ENCODE measurements around the gene SIX1.

SIX1 gene

DNA sequence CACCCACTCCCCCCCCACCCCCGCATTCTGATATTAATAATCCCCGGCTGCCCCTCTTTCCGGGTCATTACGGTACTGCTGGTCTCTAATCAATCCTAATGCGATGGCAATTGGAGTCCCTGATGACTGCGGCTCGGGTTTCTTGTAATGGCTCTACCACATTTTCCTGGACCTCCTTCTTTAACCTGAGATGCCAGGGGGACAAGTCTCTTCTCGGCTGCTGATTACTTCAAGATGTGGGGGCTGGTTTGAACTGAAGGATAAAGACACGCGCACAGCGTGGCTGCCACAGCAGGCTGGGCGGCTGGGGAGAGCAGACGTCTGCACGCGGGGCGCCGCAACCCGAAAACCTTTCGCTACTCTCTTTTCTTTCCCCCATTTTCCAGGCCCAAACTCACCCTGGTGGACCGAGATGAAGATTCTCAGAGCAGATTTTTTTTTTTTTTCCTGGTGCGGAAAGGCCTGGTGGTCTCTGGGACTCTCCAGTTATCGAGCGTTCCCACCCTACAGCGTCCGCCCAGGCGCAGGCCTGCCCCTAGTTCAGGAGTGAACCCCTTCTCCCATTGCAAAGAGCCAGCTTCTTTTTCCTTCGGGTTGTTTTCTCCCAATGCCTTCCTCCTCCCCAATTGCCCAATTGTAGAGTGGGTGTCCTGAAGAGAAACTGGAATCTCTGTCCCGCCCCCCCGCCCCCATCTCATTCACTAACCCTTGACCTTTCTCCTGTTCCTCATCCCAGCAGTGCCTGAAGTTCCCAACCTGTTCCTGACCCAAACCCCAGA lies 6.0 kb upstream of the SIX1 start:
- no peak for FAIRE-seq

DNA sequence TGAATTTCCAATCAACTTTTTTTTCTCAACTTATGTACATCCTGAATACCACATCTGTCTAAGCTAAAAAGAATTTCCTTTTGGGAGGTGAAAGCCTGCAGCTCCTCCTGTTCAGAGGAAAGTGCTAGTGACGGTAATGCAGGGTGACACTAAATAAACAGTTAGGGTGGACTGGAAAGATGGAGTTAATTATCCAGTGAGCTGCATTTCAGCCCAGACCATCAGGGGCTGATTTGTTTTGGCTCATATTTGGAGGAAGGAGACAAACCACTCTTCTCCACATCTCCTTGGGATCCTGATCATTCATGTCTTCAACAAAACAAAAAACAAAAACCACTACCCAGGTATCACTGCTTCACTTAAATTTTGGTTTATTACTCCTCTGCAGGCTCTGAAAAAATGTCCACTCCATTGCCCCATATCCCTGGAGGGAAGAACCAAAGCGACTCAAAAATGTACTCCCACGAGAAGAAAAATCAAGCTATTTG lies 5.1 kb upstream of the SIX1 start:
- no peak for FAIRE-seq

DNA sequence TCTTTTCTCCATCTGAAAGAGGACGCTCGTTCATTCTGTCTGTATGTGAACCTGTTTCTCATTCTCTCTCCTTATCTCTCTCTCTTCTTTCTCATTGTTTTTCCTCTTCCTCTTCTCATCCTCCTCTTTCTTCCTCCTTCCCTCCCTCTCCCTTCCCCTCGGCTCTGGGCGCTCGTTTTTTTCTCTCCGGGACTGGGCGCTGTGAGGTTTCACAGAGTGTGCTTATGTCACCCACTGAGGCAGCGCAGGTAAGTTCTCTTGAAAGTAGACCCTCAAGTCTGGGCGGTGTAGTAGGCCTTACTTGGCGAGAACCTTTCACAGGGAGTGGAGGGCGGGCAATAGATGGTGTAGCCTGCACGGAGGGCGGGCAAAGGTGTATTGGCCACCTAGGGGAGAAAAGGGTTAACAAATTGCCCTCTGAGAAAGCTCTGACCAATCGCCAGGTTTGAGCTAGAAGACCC lies 4.5 kb upstream of the SIX1 start:
- no peak for FAIRE-seq

DNA sequence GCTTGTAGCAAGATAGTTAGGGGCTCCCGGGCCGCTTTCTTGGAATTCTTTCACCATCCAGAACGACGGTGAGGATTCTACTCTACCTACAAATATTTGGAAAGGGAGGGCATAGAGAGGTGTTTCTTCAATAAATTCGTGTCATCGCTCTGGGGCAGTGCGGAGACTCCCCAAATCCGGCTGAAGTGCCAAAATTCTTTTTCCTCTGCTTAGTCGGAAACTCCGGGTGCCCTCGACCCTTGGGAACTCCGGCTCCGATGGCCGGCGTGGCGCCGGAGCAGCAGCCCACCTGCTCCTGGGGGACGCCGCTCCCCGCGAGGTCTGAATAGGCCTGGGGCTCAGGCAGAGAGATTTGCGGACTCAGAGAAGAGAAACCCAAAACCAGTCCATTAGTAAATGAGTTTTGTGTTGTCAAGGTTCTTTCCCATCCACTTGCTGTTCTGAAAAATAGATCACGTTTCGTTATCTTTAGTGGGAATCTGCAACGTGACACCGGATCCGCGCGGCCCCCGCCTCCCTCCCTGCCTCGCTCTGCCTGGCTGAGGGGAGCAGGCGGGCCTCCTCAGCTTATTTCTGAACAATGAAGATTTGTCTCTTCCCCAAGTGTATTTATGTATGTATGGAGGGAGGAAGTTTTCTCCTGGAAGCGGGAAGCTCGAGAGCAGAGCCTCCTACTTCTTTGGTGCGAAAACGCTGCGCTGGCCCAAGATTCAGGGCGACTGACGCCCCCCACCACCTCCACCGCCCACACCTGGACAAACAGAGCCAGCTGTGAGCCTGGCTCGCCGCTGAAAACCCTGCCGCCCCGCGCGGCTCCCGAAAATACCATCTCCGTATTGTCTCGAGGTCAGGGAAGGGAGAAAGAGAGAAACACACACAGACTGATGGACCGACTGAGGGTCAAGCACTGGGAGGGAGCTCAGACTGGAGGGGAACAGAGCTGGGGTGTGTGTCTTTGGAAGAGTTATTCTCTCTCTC lies 3.7 kb upstream of the SIX1 start:
- no peak for FAIRE-seq

DNA sequence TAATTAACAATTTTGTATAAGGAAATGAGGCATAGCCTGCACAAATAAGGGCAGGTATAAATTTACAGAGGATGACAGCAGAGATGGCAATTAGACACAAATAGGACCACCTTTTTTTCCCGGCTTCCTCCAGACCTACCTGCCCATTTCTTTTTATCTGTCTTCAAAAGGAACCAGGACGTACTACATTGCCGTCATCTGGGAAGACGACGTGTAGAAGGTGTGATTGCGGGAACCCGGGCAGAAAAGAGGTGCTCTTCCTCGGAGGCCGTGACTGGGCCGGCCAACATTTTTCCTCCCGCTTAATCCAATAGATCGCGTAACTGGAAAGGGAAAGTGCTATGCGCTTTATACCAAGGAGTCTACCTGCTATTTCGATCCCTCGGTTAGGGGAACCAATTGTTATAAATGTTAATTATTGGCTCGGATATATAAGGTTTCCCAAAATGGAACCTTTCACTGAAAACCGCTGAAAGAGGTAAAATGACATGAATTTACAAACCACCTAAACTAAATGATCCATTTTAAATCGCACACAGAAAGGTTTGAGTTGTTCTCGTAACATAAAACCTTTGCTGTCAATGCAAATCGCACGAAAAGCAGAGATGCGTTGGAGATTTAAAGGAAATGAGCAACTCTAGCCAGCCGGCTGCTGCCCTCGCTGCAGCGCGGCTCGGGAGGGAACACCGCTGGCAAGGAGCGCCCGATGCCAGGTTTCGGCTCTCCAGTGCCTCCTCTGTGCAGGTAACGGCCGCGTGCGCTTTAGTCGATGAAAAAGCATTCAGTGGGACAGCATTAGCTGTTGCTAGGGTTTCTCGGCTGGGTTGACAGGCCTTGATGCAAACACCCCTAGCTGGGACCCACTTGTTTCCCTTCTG lies 2.8 kb upstream of the SIX1 start:
- FAIRE-seq = no peak

- FAIRE-seq = no peak
Measured at GRCh38 chr14:60651086-60651795, 2.0 kb upstream of the SIX1 start.

GRCh38 chr14:60650373-60650961 lies 1.2 kb upstream of the SIX1 start:
- FAIRE-seq = no peak

DNA sequence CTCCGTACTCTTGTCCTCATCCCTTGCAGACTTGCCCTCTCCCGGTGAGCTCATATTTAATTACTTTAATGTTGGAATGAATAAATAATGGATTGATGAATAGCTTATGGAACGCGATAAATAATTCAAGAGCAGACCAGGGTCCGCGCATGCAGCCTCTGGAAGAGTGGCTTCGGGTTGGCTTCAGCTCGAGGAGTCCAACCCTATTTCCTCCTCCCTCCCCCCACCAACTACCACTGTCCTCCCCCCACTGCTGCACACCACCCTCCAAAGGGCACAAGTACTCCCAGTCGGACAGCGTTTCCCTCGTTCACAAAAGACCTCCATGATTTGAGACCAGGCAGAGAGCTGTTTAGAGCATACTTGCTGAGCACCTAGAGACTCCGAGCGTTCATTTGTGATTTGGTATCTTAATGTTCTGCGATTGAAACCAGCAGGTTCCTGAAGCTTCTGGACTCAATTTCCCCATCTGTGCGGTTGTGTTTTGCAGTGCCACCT lies 647 bp upstream of the SIX1 start:
- FAIRE-seq = no peak

GRCh38 chr14:60648249-60648933 lies 886 bp downstream of the SIX1 start:
- FAIRE-seq = no peak

DNA sequence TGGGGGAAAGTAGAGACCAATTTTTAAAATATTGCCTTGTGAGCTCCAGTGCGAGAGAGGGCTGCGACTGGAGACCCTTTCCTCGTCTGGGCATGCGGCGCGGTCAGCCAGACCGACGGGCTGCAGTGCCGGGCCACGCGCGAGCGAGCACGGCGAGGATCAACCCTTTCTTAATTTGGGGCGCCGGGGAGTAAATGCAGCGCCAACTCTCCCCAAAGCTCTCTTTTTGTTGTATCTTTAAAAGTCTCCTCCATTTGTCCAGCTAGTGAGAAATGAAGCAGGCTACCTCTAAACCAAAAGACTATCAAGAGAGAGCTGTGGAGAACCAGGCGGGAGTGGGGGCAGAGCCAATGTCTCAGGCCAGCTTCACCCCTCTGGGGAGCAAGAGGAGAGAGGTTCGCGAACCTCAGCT lies 1.4 kb downstream of the SIX1 start:
- no peak for FAIRE-seq

DNA sequence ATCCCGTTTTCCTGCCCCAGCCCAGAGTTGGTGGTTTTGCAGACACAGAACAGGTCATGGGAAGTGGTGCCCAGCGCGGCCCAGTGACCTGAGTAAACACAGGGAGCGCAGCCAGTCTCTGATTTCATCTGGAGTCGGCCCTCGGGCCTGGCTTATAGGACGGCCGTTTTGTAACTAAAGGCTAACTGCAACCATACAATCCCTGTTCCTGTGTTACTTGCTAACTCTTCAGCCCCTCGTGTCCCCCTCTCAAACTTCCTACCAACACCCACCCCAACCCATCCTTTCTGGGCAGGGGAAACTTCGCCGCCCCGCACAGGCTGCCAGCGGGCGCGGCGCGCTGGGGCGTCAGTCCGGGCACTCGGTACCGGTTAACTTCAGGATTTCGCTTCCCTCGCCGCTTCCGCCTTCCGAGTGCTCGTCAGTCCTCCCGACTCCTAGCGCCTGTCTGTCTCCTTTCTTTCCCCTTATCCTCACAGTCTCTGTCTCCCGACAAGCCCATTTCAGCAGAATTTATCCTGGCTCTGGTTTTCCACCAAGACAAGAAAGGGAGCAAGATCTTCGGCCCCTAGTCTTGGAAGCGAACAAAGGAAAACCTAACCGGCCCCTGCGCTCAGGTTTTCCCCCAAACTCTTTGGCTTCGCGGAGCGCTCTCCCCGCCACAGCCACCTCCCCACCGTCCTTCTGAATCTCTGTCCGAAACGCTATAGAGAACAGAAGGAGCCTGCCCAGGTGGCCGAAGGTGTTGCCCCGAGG lies 2.0 kb downstream of the SIX1 start:
- no peak for FAIRE-seq

DNA sequence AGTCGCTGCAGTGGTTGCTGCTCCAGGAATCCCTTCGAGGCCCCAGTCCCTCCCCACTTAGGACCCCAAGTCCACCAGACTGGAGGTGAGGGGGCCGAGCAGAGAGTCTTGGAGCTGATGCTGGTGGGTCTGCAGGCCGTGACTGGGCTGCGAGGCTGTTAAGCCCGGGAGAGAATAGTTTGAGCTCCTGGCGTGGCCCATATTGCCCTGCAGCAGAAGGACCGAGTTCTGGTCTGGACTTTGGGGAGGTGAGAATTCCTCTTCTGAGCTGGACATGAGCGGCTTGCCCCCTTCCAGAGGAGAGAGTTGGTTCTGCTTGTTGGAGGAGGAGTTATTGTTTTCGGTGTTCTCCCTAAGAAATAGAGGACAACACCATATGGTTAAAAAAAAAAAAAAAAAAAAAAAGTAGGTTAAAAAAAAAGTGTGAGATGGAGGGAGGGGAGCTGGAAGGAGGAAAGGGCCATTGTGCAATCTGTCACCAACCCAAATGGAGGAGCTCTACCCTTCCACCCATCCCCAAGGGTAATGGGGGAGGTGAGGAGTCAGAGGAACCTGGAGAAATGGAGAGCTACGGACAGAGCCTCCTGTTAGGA lies 3.0 kb downstream of the SIX1 start:
- FAIRE-seq = no peak

DNA sequence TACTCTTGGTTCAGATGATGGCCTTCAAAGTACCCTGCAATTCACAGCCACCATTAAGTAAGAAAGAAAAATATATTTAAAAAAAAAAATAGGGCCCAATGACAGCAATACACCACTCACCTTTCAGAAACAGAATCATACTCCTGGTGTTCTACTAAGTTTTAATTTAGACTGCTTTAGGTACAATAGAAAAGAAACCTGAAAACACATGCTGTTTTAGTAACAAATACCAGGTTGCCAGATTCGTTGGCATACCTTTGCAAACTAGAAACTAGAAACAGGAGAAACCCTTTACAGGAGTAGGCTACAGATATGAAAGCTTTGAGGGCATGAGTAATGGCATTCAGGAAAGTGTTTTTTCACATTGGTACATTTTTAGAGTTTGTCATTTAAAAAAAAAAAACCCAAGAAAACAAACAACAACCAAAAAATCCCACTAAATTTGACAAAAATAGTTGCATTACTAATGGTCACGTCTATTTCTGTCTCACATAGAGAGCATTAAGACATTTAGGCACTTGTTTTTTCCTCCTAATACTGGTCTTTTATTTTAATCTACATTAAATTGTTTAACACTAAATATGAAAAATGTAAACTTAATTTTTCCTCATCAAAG lies 4.0 kb downstream of the SIX1 start:
- no peak for FAIRE-seq

DNA sequence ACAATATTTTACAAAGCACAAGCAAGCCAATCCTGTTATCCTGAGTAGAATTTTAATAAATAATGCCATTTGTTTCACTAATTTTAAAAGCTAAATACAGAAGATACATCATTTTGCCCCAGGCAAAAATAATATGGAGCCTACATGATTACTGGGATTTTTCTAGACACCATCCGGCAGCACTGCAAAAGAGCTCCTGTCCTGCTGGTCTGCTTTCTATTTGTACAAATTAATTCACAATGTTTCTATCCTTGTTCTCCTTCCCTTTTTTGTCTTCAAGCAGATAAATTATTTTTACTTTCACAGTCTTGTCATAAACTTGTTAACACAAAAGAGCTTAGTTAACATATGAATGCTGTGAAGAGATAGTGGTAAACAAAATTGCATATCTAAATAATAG lies 4.6 kb downstream of the SIX1 start:
- FAIRE-seq = no peak

DNA sequence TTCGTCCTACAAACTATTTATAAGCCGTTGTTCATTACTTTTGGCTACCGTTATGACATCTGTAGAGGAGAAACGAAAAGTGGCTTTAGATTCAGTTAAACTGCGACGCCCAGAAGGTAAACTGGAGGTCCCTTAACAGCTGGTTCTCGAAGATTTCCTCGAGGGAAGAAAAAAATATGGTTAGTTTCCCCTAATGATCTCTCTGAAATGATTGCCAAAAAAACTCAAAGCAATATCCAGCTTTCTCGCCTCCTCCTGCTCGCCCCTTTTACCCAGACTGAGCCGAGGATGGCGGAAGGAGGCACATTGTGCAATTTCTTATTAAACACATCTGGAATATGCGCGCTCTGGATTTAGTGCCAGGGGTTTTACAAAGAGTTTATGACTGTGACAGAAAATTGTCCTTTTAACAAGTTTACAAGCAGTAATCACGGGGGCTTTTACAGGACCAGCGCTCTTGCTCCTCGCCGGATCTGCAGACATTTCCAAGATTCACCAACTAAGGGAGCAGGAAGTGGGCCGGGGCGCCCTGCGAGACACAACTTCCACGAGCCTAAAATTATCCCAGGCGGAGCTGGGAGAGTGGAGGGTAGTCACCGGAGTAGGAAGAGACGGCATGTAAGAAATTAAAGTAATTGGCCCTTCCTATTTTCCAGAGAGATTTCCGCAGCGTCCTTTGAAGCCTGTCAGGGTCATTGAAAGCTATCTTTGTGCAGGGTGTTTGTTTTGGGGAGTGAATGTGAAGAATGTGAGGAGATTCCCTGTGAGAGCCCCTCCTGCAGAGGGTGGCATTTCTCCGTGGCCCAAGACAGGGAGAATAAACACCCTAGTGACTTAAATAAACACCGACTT lies 5.6 kb downstream of the SIX1 start:
- FAIRE-seq = no peak

- FAIRE-seq = no peak
Measured at GRCh38 chr14:60643141-60643462, 6.2 kb downstream of the SIX1 start.

GRCh38 chr14:60642270-60643140 lies 6.8 kb downstream of the SIX1 start:
- FAIRE-seq = no peak
